HCT116 (cell line): ENCODE measurements around the gene HTR3B. TPM values are rescaled to one million over a fixed set of nuclear protein-coding genes. Genes with fewer than 3 reads are reported as not detected.

Experiments
- ATAC-seq: fragments of 200-7000 bp; cut with Tn5 transposase; 2 replicates; pipeline ENCODE4 v1.9.1; 2020; ENCODE audit warnings: mild to moderate bottlenecking, moderate library complexity
- BruUV-seq: library from RNA; stranded (reverse); fragments of 400-500 nt; replicated peaks from 2 replicates; lab custom pipeline; 2021; lab: Mats Ljungman, UMichigan
- CTCF ChIA-PET: fragments of 300-600 bp; sonication (Branson Sonifier 250); formaldehyde crosslinking; loops from one replicate; lab custom pipeline; 2021; ENCODE audit warnings: antibody characterized with exemption; lab: Charles Lee
- POLR2A ChIA-PET: fragments of 300-600, 350-600 bp; sonication (Branson Sonifier 250); formaldehyde crosslinking; loops from one replicate; lab custom pipeline; 2021; ENCODE audit warnings: antibody characterized with exemption; lab: Charles Lee
- RAD21 ChIA-PET, 2 experiments: fragments of 300-600 bp; sonication (Branson Sonifier 250); formaldehyde crosslinking; loops; one replicate each; lab custom pipeline; 2023; ENCODE audit warnings: low total read pairs in 2 of 2; ENCODE audit not compliant: uncharacterized antibody in 2 of 2, unreplicated experiment in 2 of 2, low non-redundant PET in 1 of 2; lab: Charles Lee
- DNase-seq: peaks from one replicate; pipeline ENCODE4 v3.0.0-alpha.2; 2010; ENCODE audit warnings: low read depth, low spot score
- H2AFZ ChIP-seq: fragments of 200-600 bp; shearing (Covaris generic), sonication (generic); 2 replicates; pipeline ENCODE4 v1.6.1; 2017; ENCODE audit warnings: low read depth, mixed run types, mixed read lengths, antibody characterized with exemption, low read length; ENCODE audit not compliant: poor library complexity, severe bottlenecking
- H3K27ac ChIP-seq: 2 replicates; pipeline ENCODE4 v1.5.1; 2012; ENCODE audit warnings: low read depth, low read length
- H3K27me3 ChIP-seq: fragments of 200-600 bp; sonication (generic); 2 replicates; pipeline ENCODE4 v1.6.1; 2016; ENCODE audit warnings: mixed run types, low read length, mixed read lengths; ENCODE audit not compliant: insufficient read depth
- H3K36me3 ChIP-seq, 2 experiments: fragments of 200-500 bp in 1 of 2; fragments of 200-600 bp in 1 of 2; sonication (Bioruptor generic) in 1 of 2; sonication (generic) in 1 of 2; 2 replicates each; pipeline versions ENCODE4 v1.5.1 to v1.6.1; 2014 to 2016; ENCODE audit warnings: low read length in 2 of 2, inconsistent platforms in 1 of 2, mixed read lengths in 1 of 2, mixed run types in 1 of 2; ENCODE audit not compliant: insufficient read depth in 2 of 2, control insufficient read depth in 1 of 2
- H3K4me1 ChIP-seq, 2 experiments: fragments of 200-600 bp in 1 of 2; sonication (generic) in 1 of 2; 2 replicates each; pipeline versions ENCODE4 v1.5.1 to v1.6.1; 2012 to 2017; ENCODE audit warnings: low read length in 2 of 2, inconsistent platforms in 1 of 2, mild to moderate bottlenecking in 1 of 2, mixed read lengths in 1 of 2, mixed run types in 1 of 2, moderate library complexity in 1 of 2; ENCODE audit not compliant: insufficient read depth in 2 of 2, control insufficient read depth in 1 of 2
- H3K4me2 ChIP-seq: fragments of 200-600 bp; sonication (generic); 2 replicates; pipeline ENCODE4 v1.6.1; 2017; ENCODE audit warnings: mixed run types, low read length, mixed read lengths
- H3K4me3 ChIP-seq, 2 experiments: fragments of 200-600 bp in 1 of 2; sonication (generic) in 1 of 2; replicated peaks in 1 of 2; 2 replicates each; pipeline ENCODE4 v1.5.1; 2011 to 2016; ENCODE audit warnings: low read length in 2 of 2, control low read depth in 1 of 2, low read depth in 1 of 2, mild to moderate bottlenecking in 1 of 2, mixed read lengths in 1 of 2, mixed run types in 1 of 2
- H3K79me2 ChIP-seq: fragments of 200-600 bp; sonication (generic); 2 replicates; pipeline ENCODE4 v1.6.1; 2017; ENCODE audit warnings: mild to moderate bottlenecking, mixed run types, low read length, moderate library complexity, mixed read lengths; ENCODE audit not compliant: insufficient read depth
- H3K9ac ChIP-seq: fragments of 200-600 bp; sonication (generic); 2 replicates; pipeline ENCODE4 v1.6.1; 2016; ENCODE audit warnings: low read length, mixed read lengths
- H3K9me2 ChIP-seq: fragments of 200-600 bp; sonication (generic), shearing (Covaris generic); 2 replicates; pipeline ENCODE4 v1.6.1; 2017; ENCODE audit warnings: mixed run types, mild to moderate bottlenecking, moderate library complexity; ENCODE audit not compliant: insufficient read depth
- H3K9me3 ChIP-seq, 2 experiments: fragments of 200-500 bp in 1 of 2; fragments of 200-600 bp in 1 of 2; sonication (Bioruptor generic) in 1 of 2; sonication (generic) in 1 of 2; 2 replicates each; pipeline ENCODE4 v1.6.1; 2014 to 2017; ENCODE audit warnings: low read length in 2 of 2, mixed read lengths in 2 of 2, inconsistent platforms in 1 of 2, low read depth in 1 of 2, mild to moderate bottlenecking in 1 of 2, mixed run types in 1 of 2, moderate library complexity in 1 of 2; ENCODE audit not compliant: control insufficient read depth in 1 of 2, insufficient read depth in 1 of 2
- H4K20me1 ChIP-seq: fragments of 200-600 bp; sonication (generic), shearing (Covaris generic); 2 replicates; pipeline ENCODE4 v1.6.1; 2017; ENCODE audit warnings: mixed run types, mild to moderate bottlenecking, moderate library complexity; ENCODE audit not compliant: insufficient read depth
- CEBPB ChIP-seq: IDR thresholded peaks from 2 replicates; pipeline ENCODE4 v1.6.1; 2012; ENCODE audit warnings: low read depth
- CTCF ChIP-seq, 3 experiments: fragments of 200-600 bp in 1 of 3; sonication (generic) in 1 of 3; IDR thresholded peaks in 2 of 3; conservative IDR thresholded peaks in 1 of 3; 2 replicates each; pipeline ENCODE4 v1.5.1; 2012 to 2017; ENCODE audit warnings: low read depth in 2 of 3, low read length in 2 of 3, antibody characterized with exemption in 1 of 3, borderline replicate concordance in 1 of 3, control low read depth in 1 of 3, mild to moderate bottlenecking in 1 of 3, mixed read lengths in 1 of 3, mixed run types in 1 of 3, moderate library complexity in 1 of 3; ENCODE audit not compliant: insufficient read depth in 1 of 3
- EGR1 ChIP-seq: IDR thresholded peaks from 2 replicates; pipeline ENCODE4 v1.6.1; 2012; ENCODE audit warnings: low read depth
- ELF1 ChIP-seq: IDR thresholded peaks from 2 replicates; pipeline ENCODE4 v1.6.1; 2012; ENCODE audit warnings: low read depth, borderline replicate concordance
- EZH2phosphoT487 ChIP-seq: fragments of 200-600 bp; IDR thresholded peaks from 2 replicates; pipeline ENCODE4 v1.6.1; 2018; ENCODE audit warnings: antibody characterized with exemption, borderline replicate concordance
- FOSL1 ChIP-seq: IDR thresholded peaks from 2 replicates; pipeline ENCODE4 v1.6.1; 2012; ENCODE audit warnings: low read depth
- POLR2A ChIP-seq: IDR thresholded peaks from 2 replicates; pipeline ENCODE4 v1.7.0; 2011; ENCODE audit warnings: borderline replicate concordance; ENCODE audit not compliant: insufficient read depth, insufficient read length; ENCODE audit errors: extremely low read depth
- POLR2AphosphoS5 ChIP-seq: IDR thresholded peaks from 2 replicates; pipeline ENCODE4 v1.6.1; 2011; ENCODE audit warnings: mild to moderate bottlenecking, low read depth, low read length, moderate library complexity
- RAD21 ChIP-seq: IDR thresholded peaks from 2 replicates; pipeline ENCODE4 v1.6.1; 2012; ENCODE audit warnings: low read depth, mild to moderate bottlenecking
- TCF7L2 ChIP-seq: IDR thresholded peaks from 2 replicates; pipeline ENCODE4 v1.7.0; 2011; ENCODE audit warnings: borderline replicate concordance, inconsistent platforms; ENCODE audit not compliant: insufficient read depth, insufficient read length; ENCODE audit errors: extremely low read depth
- YY1 ChIP-seq: IDR thresholded peaks from 2 replicates; pipeline ENCODE4 v1.6.1; 2011; ENCODE audit warnings: low read length, low read depth, moderate library complexity, mild to moderate bottlenecking; ENCODE audit not compliant: insufficient replicate concordance; ENCODE audit errors: extremely low read depth
- ZBTB33 ChIP-seq: IDR thresholded peaks from 2 replicates; pipeline ENCODE4 v1.6.1; 2011; ENCODE audit warnings: mild to moderate bottlenecking, low read length, moderate library complexity; ENCODE audit not compliant: insufficient replicate concordance; ENCODE audit errors: extremely low read depth
- intact Hi-C: fragments of 100-400 bp; cut with micrococcal nuclease; formaldehyde crosslinking; loops from 2 replicates; pipeline ENCODE4 v1.10.0; 2022
- total RNA-seq: library from RNA; stranded (reverse); gene quantifications from one replicate; pipeline ENCODE4 v1.2.1, GENCODE V29; 2021; ENCODE audit not compliant: unreplicated experiment
- TF ChIP-seq, protein P1 (sequence below): IDR thresholded peaks from 2 replicates; pipeline ENCODE4 v1.6.1; 2012

The HTR3B gene
- total RNA-seq, 1 experiment from 2014 or later = not detected

GRCh38 chr11:113874096-113874495 lies 30.5 kb upstream of the HTR3B start:
- ATAC-seq (no peak), DNase-seq (no peak)
- TF ChIP-seq CEBPB (no peak), POLR2A (no peak)
- TF ChIP-seq, protein P1, sequence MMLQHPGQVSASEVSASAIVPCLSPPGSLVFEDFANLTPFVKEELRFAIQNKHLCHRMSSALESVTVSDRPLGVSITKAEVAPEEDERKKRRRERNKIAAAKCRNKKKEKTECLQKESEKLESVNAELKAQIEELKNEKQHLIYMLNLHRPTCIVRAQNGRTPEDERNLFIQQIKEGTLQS = no peak
- BruUV-seq = no TSS peak
- intact Hi-C loops = loop anchor here (5.0 to 10.0 kb wide), 2 partner anchors 528 to 559 kb away; partner anchors contain the start of genes C11orf71, RBM7 and TTC12
- Histone ChIP-seq H3K27ac (no peak overlapping the region), H3K9me2 (no peaks in the 10 kb centered on the region), H3K4me2 (peak overlapping the region; percentile 70), H3K9ac (0 out of 2 replicates have a peak overlapping the region, but pooled peaks have one; percentile 77), H3K36me3 (no peaks in the 10 kb centered on the region), H3K4me1 (peaks cover 0 to 22% of the 10 kb centered on the region in 2 experiments; a peak in 3 of 4 replicates), H3K27me3 (no peaks in the 10 kb centered on the region), H2AFZ (no peak overlapping the region), H3K9me3 (no peaks in the 10 kb centered on the region), H3K4me3 (peak overlapping the region; percentile 60 to 80), H3K79me2 (peaks cover 22% of the 10 kb centered on the region; the same call in 1 of the 2 replicates), H4K20me1 (no peaks in the 10 kb centered on the region)
- ChIA-PET POLR2A (no interaction called here), RAD21 (no interaction called here), CTCF (no interaction called here)

DNA sequence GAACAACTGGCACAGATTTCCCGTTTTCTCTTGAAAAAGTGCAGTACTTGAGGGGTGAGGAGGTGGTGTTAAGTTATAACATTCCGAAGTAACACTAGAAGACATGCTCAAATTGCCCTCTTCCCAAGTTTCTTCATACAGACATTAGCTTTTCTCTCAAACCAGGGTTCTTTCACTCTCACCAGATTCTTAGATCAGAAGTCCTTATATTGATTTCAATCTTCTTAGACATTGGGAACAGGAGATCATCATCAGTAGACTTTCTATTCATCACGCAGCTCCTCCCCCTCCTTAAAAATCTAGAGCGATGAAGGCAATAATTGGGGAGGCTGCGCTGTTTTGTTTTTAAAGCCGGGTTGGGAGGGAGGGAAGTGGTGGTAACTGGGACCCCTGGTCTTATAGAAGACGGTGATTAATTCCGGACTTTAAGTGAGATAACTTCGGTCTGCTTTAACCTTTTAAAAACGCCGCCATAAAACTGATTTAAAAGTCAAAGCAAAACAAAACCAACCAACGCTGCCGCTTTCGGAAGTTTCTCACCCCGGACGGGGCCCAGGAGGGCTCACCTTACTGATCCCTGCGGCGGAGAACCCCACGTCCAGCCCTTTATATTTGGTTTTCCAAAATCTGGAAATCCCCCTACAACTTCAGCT lies 29.9 kb upstream of the HTR3B start:
- H3K4me1 ChIP-seq = peaks cover 0 to 22% of the 10 kb centered on the region in 2 experiments; a peak in 3 of 4 replicates
- POLR2A ChIA-PET = interaction anchor here (0.8 to 0.9 kb wide), 2 partner anchors 22 to 24 kb away, joined by 3 to 6 read pairs; no protein-coding TSS in a partner anchor
- RAD21 ChIA-PET = no interaction called here
- no peak for TF ChIP-seq CTCF (IDR thresholded peaks at IDR 0.05 in 2 of 3, conservative IDR thresholded peaks at IDR 0.05 in 1 of 3; ENCODE audit: borderline replicate concordance in 1 of 3, insufficient read depth in 1 of 3, low read depth in 2 of 3, low read length in 2 of 3)
- TF ChIP-seq ZBTB33 = no peak
- TF ChIP-seq RAD21 = no peak
- TF ChIP-seq POLR2AphosphoS5 = no peak
- TF ChIP-seq, protein P1 = no peak
- TF ChIP-seq EZH2phosphoT487 = no peak
- TF ChIP-seq FOSL1 = no peak
- no peak for TF ChIP-seq CEBPB
- TF ChIP-seq YY1 = no peak
- no peak for TF ChIP-seq POLR2A
- TF ChIP-seq TCF7L2 = no peak
- no peak for TF ChIP-seq ELF1
- no peak for TF ChIP-seq EGR1

More for the DNA sequence above, 29.9 kb upstream of the HTR3B start:
- intact Hi-C loops = loop anchor here (5.0 to 10.0 kb wide), 2 partner anchors 528 to 560 kb away; partner anchors contain the start of genes C11orf71, RBM7 and TTC12
- no peaks in the 10 kb centered on the region for H3K9me2 ChIP-seq
- H3K4me2 ChIP-seq = peak overlapping the region; percentile 70
- CTCF ChIA-PET = interaction anchor here (0.9 to 2.2 kb wide), 2 partner anchors 10 to 22 kb away, joined by 3 to 10 read pairs; no protein-coding TSS in a partner anchor
- no peaks in the 10 kb centered on the region for H4K20me1 ChIP-seq
- no peak for DNase-seq
- H3K27ac ChIP-seq = peak overlapping the region; percentile 69; the same call in 1 of the 2 replicates
- BruUV-seq = no TSS peak
- H2AFZ ChIP-seq = no peak overlapping the region
- no peaks in the 10 kb centered on the region for H3K9me3 ChIP-seq
- ATAC-seq = no peak
- H3K4me3 ChIP-seq = peak overlapping the region; percentile 60 to 80
- H3K9ac ChIP-seq = peak overlapping the region; percentile 77
- H3K36me3 ChIP-seq = no peaks in the 10 kb centered on the region
- H3K79me2 ChIP-seq = peaks cover 19% of the 10 kb centered on the region; the same call in 1 of the 2 replicates
- H3K27me3 ChIP-seq = no peaks in the 10 kb centered on the region
